Hepatocyte (in vitro differentiated cells): ENCODE measurements around the gene DPP10. TPM values are rescaled to one million over a fixed set of nuclear protein-coding genes. Genes with fewer than 3 reads are reported as not detected.

Experiments
- DNase-seq: peaks from one replicate; pipeline ENCODE4 v3.0.0-alpha.2; 2016; ENCODE audit warnings: low spot score
- H2AFZ ChIP-seq: fragments of 200-600 bp; sonication (generic); 2 replicates; pipeline ENCODE4 v1.6.0; 2016; ENCODE audit warnings: antibody characterized with exemption, mild to moderate bottlenecking
- H3K27ac ChIP-seq: fragments of 200-600 bp; sonication (generic); 2 replicates; pipeline ENCODE4 v1.5.1; 2016; ENCODE audit warnings: mild to moderate bottlenecking
- H3K27me3 ChIP-seq: fragments of 200-600 bp; sonication (generic); 2 replicates; pipeline ENCODE4 v1.6.1; 2016
- H3K36me3 ChIP-seq: fragments of 200-600 bp; sonication (generic); replicated peaks from 2 replicates; pipeline ENCODE4 v1.5.1; 2016; ENCODE audit warnings: low read depth; ENCODE audit not compliant: insufficient read depth
- H3K4me1 ChIP-seq: fragments of 200-600 bp; sonication (generic); 2 replicates; pipeline ENCODE4 v1.5.1; 2016; ENCODE audit warnings: mild to moderate bottlenecking, moderate library complexity; ENCODE audit not compliant: insufficient read depth
- H3K4me2 ChIP-seq: fragments of 200-600 bp; sonication (generic); 2 replicates; pipeline ENCODE4 v1.6.0; 2016
- H3K4me3 ChIP-seq: fragments of 200-600 bp; sonication (generic); 2 replicates; pipeline ENCODE4 v1.5.1; 2016; ENCODE audit warnings: mild to moderate bottlenecking
- H3K79me2 ChIP-seq: fragments of 200-600 bp; sonication (generic); 2 replicates; pipeline ENCODE4 v1.6.0; 2017; ENCODE audit warnings: mild to moderate bottlenecking
- H3K9me2 ChIP-seq: fragments of 200-600 bp; sonication (generic); replicated peaks from 2 replicates; pipeline ENCODE4 v1.6.0; 2017; ENCODE audit warnings: mild to moderate bottlenecking; ENCODE audit not compliant: insufficient read depth
- H3K9me3 ChIP-seq: fragments of 200-600 bp; sonication (generic); 2 replicates; pipeline ENCODE4 v1.5.1; 2016; ENCODE audit warnings: low read depth, mild to moderate bottlenecking
- H4K20me1 ChIP-seq: fragments of 200-600 bp; sonication (generic); 2 replicates; pipeline ENCODE4 v1.6.0; 2016; ENCODE audit warnings: mild to moderate bottlenecking; ENCODE audit not compliant: insufficient read depth, poor library complexity, severe bottlenecking
- CTCF ChIP-seq: fragments of 200-600 bp; sonication (generic); IDR thresholded peaks from 2 replicates; pipeline ENCODE4 v1.5.1; 2016; ENCODE audit warnings: antibody characterized with exemption, mild to moderate bottlenecking; ENCODE audit not compliant: poor library complexity
- EZH2 ChIP-seq: fragments of 200-600 bp; sonication (generic); IDR thresholded peaks from 2 replicates; pipeline ENCODE4 v1.6.1; 2016; ENCODE audit warnings: antibody characterized with exemption, mild to moderate bottlenecking, borderline replicate concordance
- EZH2phosphoT487 ChIP-seq: fragments of 200-600 bp; sonication (generic); IDR thresholded peaks from one replicate; pipeline ENCODE4 v1.6.1; 2018; ENCODE audit warnings: antibody characterized with exemption, mild to moderate bottlenecking, low read depth, moderate library complexity; ENCODE audit not compliant: unreplicated experiment, severe bottlenecking
- WGBS: methylation state at CpG from one replicate; pipeline ENCODE4 v1.1.6; 2016; ENCODE audit warnings: low lambda C conversion rate; ENCODE audit errors: missing lambda C conversion rate; 5-methylcytosine and 5-hydroxymethylcytosine counted together
- polyA plus RNA-seq: library from polyadenylated mRNA; unstranded; fragments of >200 nt; fragmentation: Nextera tagmentation; extraction: Ambion mirVana; gene quantifications from 2 replicates; pipeline ENCODE4 v1.2.1, GENCODE V29; 2016
- total RNA-seq: library from RNA; depleted of rRNA; stranded (reverse); fragments of >200 nt; gene quantifications from 2 replicates; pipeline ENCODE4 v1.2.3, GENCODE V29; 2014

DPP10 gene
- total and polyA plus RNA-seq, 2 experiments from 2014 or later, result 5.0 to 15.7 TPM

- H3K27ac ChIP-seq, result no peak overlapping the region
- no peaks in the 10 kb centered on the region for H4K20me1 ChIP-seq
- 86% methylated on average over 3 of the region's 3 CpGs for WGBS
- no peaks in the 10 kb centered on the region for H3K79me2 ChIP-seq
- TF ChIP-seq CTCF, result no peak
- no peak for TF ChIP-seq EZH2
- no peak for TF ChIP-seq EZH2phosphoT487
- no peak overlapping the region for H3K4me2 ChIP-seq
- H3K4me1 ChIP-seq, result no peaks in the 10 kb centered on the region
- no peaks in the 10 kb centered on the region for H3K9me2 ChIP-seq
- no peak overlapping the region for H2AFZ ChIP-seq
- no peak overlapping the region for H3K4me3 ChIP-seq
- no peaks in the 10 kb centered on the region for H3K36me3 ChIP-seq
- no peak for DNase-seq
- no peaks in the 10 kb centered on the region for H3K27me3 ChIP-seq
- no peaks in the 10 kb centered on the region for H3K9me3 ChIP-seq
Observed at GRCh38 chr2:114426756-114427155, 15.7 kb upstream of the DPP10 start.

GRCh38 chr2:114436329-114436728, 6.1 kb upstream of the DPP10 start:
- Histone ChIP-seq H3K27ac (no peak overlapping the region), H3K9me3 (no peaks in the 10 kb centered on the region), H3K36me3 (no peaks in the 10 kb centered on the region), H3K4me3 (no peak overlapping the region), H3K27me3 (no peaks in the 10 kb centered on the region), H4K20me1 (no peaks in the 10 kb centered on the region), H2AFZ (no peak overlapping the region), H3K9me2 (no peaks in the 10 kb centered on the region), H3K79me2 (no peaks in the 10 kb centered on the region), H3K4me1 (no peaks in the 10 kb centered on the region), H3K4me2 (no peak overlapping the region)
- 90% methylated on average over 1 of the region's 1 CpG for WGBS
- DNase-seq, result no peak
- TF ChIP-seq EZH2, result no peak
- no peak for TF ChIP-seq EZH2phosphoT487
- no peak for TF ChIP-seq CTCF

- no peaks in the 10 kb centered on the region for H3K9me2 ChIP-seq
- H3K79me2 ChIP-seq, result no peaks in the 10 kb centered on the region
- no peaks in the 10 kb centered on the region for H3K4me1 ChIP-seq
- H3K9me3 ChIP-seq, result no peaks in the 10 kb centered on the region
- no peak overlapping the region for H3K4me2 ChIP-seq
- H3K36me3 ChIP-seq, result no peaks in the 10 kb centered on the region
- H4K20me1 ChIP-seq, result no peaks in the 10 kb centered on the region
- H3K4me3 ChIP-seq, result no peak overlapping the region
- H2AFZ ChIP-seq, result no peak overlapping the region
- H3K27ac ChIP-seq, result no peak overlapping the region
- DNase-seq, result no peak
- H3K27me3 ChIP-seq, result no peaks in the 10 kb centered on the region
- WGBS, result 76% methylated on average over 4 of the region's 4 CpGs
- TF ChIP-seq EZH2 (no peak), EZH2phosphoT487 (no peak), CTCF (no peak)
Observed at GRCh38 chr2:114446571-114446970, 4.1 kb downstream of the DPP10 start.

GRCh38 chr2:114450639-114451038, 8.2 kb downstream of the DPP10 start:
- H3K27ac ChIP-seq, result no peak overlapping the region
- H3K4me2 ChIP-seq, result no peak overlapping the region
- no peaks in the 10 kb centered on the region for H3K9me3 ChIP-seq
- WGBS, result 64% methylated on average over 2 of the region's 2 CpGs
- H3K9me2 ChIP-seq, result no peaks in the 10 kb centered on the region
- no peaks in the 10 kb centered on the region for H3K27me3 ChIP-seq
- no peak overlapping the region for H3K4me3 ChIP-seq
- TF ChIP-seq CTCF (no peak), EZH2phosphoT487 (no peak), EZH2 (no peak)
- H3K79me2 ChIP-seq, result no peaks in the 10 kb centered on the region
- no peaks in the 10 kb centered on the region for H4K20me1 ChIP-seq
- DNase-seq, result no peak
- H3K4me1 ChIP-seq, result no peaks in the 10 kb centered on the region
- no peak overlapping the region for H2AFZ ChIP-seq
- H3K36me3 ChIP-seq, result no peaks in the 10 kb centered on the region
